HL-60 (cell line): Measurements from ENCODE around the gene STX4.
A peak's percentile ranks its signal among the peaks of the same experiment; 100 is the strongest.

ENCODE experiments used
- DNase-seq, 2 experiments: peaks; one replicate each; pipeline ENCODE4 v3.0.0-alpha.2; 2010 to 2020; ENCODE audit warnings: low read depth in 1 of 2, low spot score in 1 of 2
- H3K27ac ChIP-seq: fragments of 250-450 bp; sonication (Bioruptor Pico); replicated peaks from 2 replicates; pipeline ENCODE4 v1.5.1; 2020; ENCODE audit warnings: mild to moderate bottlenecking, moderate library complexity
- H3K27me3 ChIP-seq: fragments of 250-450 bp; sonication (Bioruptor Pico); 2 replicates; pipeline ENCODE4 v1.5.1; 2021; ENCODE audit warnings: mild to moderate bottlenecking, moderate library complexity; ENCODE audit not compliant: insufficient read depth, poor library complexity, severe bottlenecking
- H3K4me3 ChIP-seq: replicated peaks from 2 replicates; pipeline ENCODE4 v1.5.1; 2011; ENCODE audit warnings: mild to moderate bottlenecking, control low read depth, low read length; ENCODE audit not compliant: insufficient read depth
- GABPA ChIP-seq: IDR thresholded peaks from 2 replicates; pipeline ENCODE4 v1.6.1; 2012; ENCODE audit warnings: low read depth
- POLR2AphosphoS5 ChIP-seq: IDR thresholded peaks from 2 replicates; pipeline ENCODE4 v1.6.1; 2012; ENCODE audit warnings: low read depth
- SPI1 ChIP-seq: IDR thresholded peaks from 2 replicates; pipeline ENCODE4 v1.6.1; 2012; ENCODE audit warnings: low read depth, mild to moderate bottlenecking, borderline replicate concordance
- TF ChIP-seq, protein P1 (sequence below): IDR thresholded peaks from 2 replicates; pipeline ENCODE4 v1.6.1; 2012; ENCODE audit warnings: low read depth; ENCODE audit not compliant: insufficient replicate concordance
- TF ChIP-seq, protein P2 (sequence below): IDR thresholded peaks from one replicate; pipeline ENCODE4 v1.5.1; 2011; ENCODE audit warnings: low read length, control low read depth, inconsistent platforms; ENCODE audit not compliant: insufficient read depth

The STX4 gene

DNA sequence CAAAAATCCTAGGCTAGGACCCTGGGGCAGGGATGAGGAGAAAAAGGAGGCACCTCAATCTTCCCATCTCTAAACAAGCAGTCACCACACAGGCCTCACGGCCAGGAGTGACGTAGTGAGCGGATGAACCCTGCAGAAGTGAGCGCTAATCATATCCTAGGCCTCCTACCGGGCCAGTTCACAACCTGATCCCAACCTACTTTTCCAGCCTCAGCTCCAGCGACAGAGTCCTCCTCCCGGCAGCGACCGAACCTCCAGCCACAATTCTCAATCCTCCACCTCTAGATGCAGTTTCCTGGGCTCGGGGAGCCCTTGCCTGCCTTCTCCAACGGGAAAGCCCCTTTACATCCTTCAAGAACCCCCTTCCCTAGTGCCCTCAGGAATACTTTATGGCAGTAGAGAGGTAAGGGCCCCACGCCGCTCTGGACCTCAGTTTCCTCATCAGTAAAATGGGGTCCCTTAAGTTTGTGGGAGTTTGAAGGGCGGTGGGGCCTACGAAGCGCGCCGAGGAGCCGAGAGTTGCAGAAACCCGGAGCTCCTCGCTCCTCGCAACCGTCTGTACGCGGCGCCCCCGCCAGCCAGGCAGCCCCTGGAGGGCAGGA, 39.3 kb downstream of the STX4 start:
- TF ChIP-seq GABPA = no peak
- no peak for TF ChIP-seq POLR2AphosphoS5
- TF ChIP-seq, protein P1, sequence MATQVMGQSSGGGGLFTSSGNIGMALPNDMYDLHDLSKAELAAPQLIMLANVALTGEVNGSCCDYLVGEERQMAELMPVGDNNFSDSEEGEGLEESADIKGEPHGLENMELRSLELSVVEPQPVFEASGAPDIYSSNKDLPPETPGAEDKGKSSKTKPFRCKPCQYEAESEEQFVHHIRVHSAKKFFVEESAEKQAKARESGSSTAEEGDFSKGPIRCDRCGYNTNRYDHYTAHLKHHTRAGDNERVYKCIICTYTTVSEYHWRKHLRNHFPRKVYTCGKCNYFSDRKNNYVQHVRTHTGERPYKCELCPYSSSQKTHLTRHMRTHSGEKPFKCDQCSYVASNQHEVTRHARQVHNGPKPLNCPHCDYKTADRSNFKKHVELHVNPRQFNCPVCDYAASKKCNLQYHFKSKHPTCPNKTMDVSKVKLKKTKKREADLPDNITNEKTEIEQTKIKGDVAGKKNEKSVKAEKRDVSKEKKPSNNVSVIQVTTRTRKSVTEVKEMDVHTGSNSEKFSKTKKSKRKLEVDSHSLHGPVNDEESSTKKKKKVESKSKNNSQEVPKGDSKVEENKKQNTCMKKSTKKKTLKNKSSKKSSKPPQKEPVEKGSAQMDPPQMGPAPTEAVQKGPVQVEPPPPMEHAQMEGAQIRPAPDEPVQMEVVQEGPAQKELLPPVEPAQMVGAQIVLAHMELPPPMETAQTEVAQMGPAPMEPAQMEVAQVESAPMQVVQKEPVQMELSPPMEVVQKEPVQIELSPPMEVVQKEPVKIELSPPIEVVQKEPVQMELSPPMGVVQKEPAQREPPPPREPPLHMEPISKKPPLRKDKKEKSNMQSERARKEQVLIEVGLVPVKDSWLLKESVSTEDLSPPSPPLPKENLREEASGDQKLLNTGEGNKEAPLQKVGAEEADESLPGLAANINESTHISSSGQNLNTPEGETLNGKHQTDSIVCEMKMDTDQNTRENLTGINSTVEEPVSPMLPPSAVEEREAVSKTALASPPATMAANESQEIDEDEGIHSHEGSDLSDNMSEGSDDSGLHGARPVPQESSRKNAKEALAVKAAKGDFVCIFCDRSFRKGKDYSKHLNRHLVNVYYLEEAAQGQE = no peak
- TF ChIP-seq, protein P2, sequence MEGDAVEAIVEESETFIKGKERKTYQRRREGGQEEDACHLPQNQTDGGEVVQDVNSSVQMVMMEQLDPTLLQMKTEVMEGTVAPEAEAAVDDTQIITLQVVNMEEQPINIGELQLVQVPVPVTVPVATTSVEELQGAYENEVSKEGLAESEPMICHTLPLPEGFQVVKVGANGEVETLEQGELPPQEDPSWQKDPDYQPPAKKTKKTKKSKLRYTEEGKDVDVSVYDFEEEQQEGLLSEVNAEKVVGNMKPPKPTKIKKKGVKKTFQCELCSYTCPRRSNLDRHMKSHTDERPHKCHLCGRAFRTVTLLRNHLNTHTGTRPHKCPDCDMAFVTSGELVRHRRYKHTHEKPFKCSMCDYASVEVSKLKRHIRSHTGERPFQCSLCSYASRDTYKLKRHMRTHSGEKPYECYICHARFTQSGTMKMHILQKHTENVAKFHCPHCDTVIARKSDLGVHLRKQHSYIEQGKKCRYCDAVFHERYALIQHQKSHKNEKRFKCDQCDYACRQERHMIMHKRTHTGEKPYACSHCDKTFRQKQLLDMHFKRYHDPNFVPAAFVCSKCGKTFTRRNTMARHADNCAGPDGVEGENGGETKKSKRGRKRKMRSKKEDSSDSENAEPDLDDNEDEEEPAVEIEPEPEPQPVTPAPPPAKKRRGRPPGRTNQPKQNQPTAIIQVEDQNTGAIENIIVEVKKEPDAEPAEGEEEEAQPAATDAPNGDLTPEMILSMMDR = no peak
- no peak for TF ChIP-seq SPI1
- H3K27ac ChIP-seq = peak overlapping the region; percentile 88
- DNase-seq = peak; percentile 63 to 68
- no peaks in the 10 kb centered on the region for H3K27me3 ChIP-seq
- peak overlapping the region; percentile 94 for H3K4me3 ChIP-seq

DNA sequence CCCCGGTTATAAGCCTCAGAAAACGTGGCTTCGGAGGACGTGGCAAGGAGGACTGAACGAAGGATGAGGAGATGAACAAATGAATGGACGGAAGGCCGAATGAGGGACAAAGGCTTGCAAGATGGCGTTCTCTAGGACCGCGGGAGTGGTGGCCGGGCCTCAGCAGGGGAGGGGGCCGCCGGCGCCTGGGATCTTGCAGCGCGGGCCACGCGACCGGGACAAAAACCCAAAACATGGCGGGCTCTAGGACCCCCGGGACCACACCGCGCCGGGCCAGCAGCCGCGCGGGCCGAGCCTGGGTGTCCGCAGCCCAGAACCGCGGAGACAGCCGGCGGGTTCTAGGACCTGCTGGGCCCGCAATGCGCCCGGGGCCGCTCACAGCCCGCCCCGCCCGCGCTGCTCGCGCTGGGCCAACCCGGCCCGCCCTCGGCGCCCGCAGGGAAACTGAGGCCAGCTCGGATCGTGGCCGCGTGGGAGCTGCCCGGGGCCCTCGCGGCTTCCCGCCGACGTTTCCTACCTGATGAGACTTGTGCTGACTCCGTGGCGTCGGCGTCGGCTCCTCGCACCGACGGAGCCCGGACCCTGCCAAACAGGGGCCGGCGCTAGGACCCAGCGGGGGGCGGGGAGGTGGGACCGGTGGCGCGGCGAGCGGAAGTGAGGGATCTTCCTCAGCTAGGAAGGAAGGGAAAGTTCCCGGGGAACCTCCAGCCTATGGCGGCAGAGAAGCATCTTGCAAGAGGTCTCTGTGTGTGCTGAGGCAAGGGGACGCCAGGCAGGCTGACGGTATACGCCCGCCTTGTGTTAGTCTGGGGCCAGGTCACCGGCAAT, 40.0 kb downstream of the STX4 start:
- Histone ChIP-seq H3K27me3 (no peaks in the 10 kb centered on the region), H3K4me3 (peak overlapping the region; percentile 94), H3K27ac (peak overlapping the region; percentile 88)
- no peak; the same call in 1 of the 2 replicates for TF ChIP-seq GABPA
- TF ChIP-seq, protein P2 = no peak
- TF ChIP-seq POLR2AphosphoS5 = no peak
- TF ChIP-seq, protein P1 = peak; percentile 13
- peak; percentile 72; the same call in 1 of the 2 replicates for TF ChIP-seq SPI1
- peak; percentile 88 to 94 for DNase-seq

DNA sequence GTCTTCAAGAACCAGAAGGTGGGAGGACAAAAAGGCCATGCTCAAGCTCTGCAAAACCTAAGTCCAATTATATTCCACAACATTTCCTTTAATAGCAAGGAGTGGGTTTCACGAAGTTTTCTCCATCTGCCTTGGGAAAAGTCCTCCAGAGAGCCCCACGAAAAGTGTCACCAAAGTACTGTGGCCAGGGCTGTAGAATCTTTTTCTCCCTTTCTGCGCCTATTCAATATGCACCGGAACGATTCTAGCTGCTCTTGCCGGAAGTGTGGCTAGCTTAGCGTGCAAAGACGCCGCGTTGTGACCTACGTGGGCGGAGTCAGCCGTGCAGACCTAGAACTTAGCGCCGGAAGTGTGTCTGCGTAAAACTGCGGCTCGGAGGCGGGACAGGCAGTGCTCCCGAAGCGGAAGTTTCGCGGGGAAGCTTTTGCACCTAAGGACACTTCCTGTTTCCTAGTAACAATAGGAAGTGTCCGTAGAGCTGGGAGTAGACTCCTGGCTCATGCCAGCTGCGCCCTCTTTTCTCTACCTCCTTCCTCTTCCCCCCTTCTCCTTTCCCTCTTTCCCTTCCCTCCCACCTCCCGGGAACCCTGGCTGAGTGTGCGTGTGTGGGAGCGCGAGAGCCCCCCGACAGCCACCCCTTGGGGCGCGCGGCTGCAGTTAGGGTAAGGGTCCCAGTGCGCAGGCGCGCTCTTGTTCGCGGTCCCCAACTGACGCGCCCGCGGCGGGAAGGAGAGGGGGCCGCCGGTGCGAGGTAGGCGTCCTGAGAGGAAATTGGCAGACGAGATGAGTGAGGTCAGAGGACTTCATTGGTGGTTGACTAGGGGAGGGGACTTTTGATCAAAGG, 40.8 kb downstream of the STX4 start, which contains the start of the genes ZNF646 and ZNF668:
Gene ZNF646, plus strand, starts transcription at position 453 of the 844 bp plus-strand sequence. CDS start 1,903 bp downstream, outside the sequence.
Gene ZNF668, minus strand, starts transcription at position 271 of the 844 bp plus-strand sequence. CDS start 9,781 bp downstream, outside the sequence.
- peak within 1 kb of the TSS; percentile 94 for H3K4me3 ChIP-seq
- DNase-seq = peak; percentile 100
- H3K27me3 ChIP-seq = no peaks in the 10 kb centered on the region
- peak; percentile 97 for TF ChIP-seq POLR2AphosphoS5
- TF ChIP-seq, protein P1 = peak; percentile 37
- TF ChIP-seq, protein P2 = no peak
- peak; percentile 100 for TF ChIP-seq GABPA
- TF ChIP-seq SPI1 = peak; percentile 88
- H3K27ac ChIP-seq = peak within 1 kb of the TSS; percentile 88
